ENCODE data around the gene BBIP1. TPM values are rescaled to one million over a fixed set of nuclear protein-coding genes. Genes with fewer than 3 reads are reported as not detected.

The BBIP1 gene
- polyA plus RNA-seq, 1 donor from 2014 or later, result 73.3 TPM

DNA sequence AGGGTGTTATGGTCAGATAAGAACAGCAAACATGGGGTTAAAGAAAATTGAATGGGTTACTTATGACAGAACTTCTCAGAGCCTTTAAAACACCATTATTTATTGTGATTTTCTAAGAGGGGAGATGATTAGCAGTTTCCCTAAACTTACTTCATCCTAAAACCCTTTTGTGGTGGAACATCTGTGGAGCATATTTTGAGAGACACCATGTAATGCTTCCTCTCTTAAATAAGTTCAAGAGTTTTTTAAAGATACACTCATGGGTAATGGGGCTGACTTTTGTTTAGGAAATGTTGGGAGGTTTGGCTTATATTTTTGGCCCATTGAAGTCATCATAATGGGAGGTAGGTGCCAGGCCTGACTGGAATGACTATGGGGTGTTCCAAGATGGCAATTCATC is 55.6 kb downstream of the BBIP1 start:
- H3K4me3 ChIP-seq (ENCODE audit: low read length), result no peak overlapping the region
- no peak overlapping the region for H3K27ac ChIP-seq (ENCODE audit: low read length)
- no peaks in the 10 kb centered on the region for H3K36me3 ChIP-seq (ENCODE audit: insufficient read depth, low read length)
- H3K9ac ChIP-seq (ENCODE audit: low read length), result no peak overlapping the region
- H3K4me2 ChIP-seq (ENCODE audit: low read length), result no peak overlapping the region
- H3K79me2 ChIP-seq (replicated peaks; ENCODE audit: insufficient read depth, low read length), result no peaks in the 10 kb centered on the region
- H4K20me1 ChIP-seq (ENCODE audit: insufficient read depth), result no peaks in the 10 kb centered on the region
- H3K27me3 ChIP-seq (ENCODE audit: insufficient read depth, low read depth, low read length), result no peaks in the 10 kb centered on the region
- H3K9me3 ChIP-seq (ENCODE audit: low read length), result no peaks in the 10 kb centered on the region
- H2AFZ ChIP-seq (ENCODE audit: low read depth, low read length), result no peak overlapping the region
- H3K9me2 ChIP-seq (ENCODE audit: insufficient read depth, low read length), result no peaks in the 10 kb centered on the region
- no peak for TF ChIP-seq POLR2AphosphoS5 (IDR thresholded peaks at IDR 0.05)
- TF ChIP-seq SMC3 (conservative IDR thresholded peaks at IDR 0.05; ENCODE audit: poor library complexity), result no peak
- no peak for TF ChIP-seq EZH2 (IDR thresholded peaks at IDR 0.05; ENCODE audit: borderline replicate concordance, insufficient read depth, low read length, poor library complexity, severe bottlenecking)
- no peak for TF ChIP-seq EP300 (conservative IDR thresholded peaks at IDR 0.05; ENCODE audit: poor library complexity, severe bottlenecking)
- TF ChIP-seq TAF1 (IDR thresholded peaks at IDR 0.05; ENCODE audit: low read depth), result no peak
- TF ChIP-seq CTCF (IDR thresholded peaks at IDR 0.05; ENCODE audit: poor library complexity, severe bottlenecking), result no peak
- no peak for TF ChIP-seq MXI1 (conservative IDR thresholded peaks at IDR 0.05; ENCODE audit: poor library complexity, severe bottlenecking)
- no peak for TF ChIP-seq RAD21 (conservative IDR thresholded peaks at IDR 0.05)
- no peak for TF ChIP-seq REST (IDR thresholded peaks at IDR 0.05; ENCODE audit: borderline replicate concordance)
- no peaks in the 10 kb centered on the region for H3F3A ChIP-seq (ENCODE audit: insufficient read depth, low read length, poor library complexity, severe bottlenecking)

GRCh38 chr10:110862961-110863360 is 56.0 kb downstream of the BBIP1 start:
- Histone ChIP-seq H3K27me3 (ENCODE audit: insufficient read depth, low read depth, low read length) (no peaks in the 10 kb centered on the region), H3K4me3 (ENCODE audit: low read length) (no peak overlapping the region), H3K79me2 (replicated peaks; ENCODE audit: insufficient read depth, low read length) (no peaks in the 10 kb centered on the region), H3K27ac (ENCODE audit: low read length) (no peak overlapping the region), H2AFZ (ENCODE audit: low read depth, low read length) (no peak overlapping the region), H3K4me2 (ENCODE audit: low read length) (no peak overlapping the region), H3K9me2 (ENCODE audit: insufficient read depth, low read length) (no peaks in the 10 kb centered on the region), H3K9me3 (ENCODE audit: low read length) (no peaks in the 10 kb centered on the region), H4K20me1 (ENCODE audit: insufficient read depth) (no peaks in the 10 kb centered on the region), H3K36me3 (ENCODE audit: insufficient read depth, low read length) (no peaks in the 10 kb centered on the region), H3F3A (ENCODE audit: insufficient read depth, low read length, poor library complexity, severe bottlenecking) (no peaks in the 10 kb centered on the region), H3K9ac (ENCODE audit: low read length) (no peak overlapping the region)
- no peak for TF ChIP-seq SMC3 (conservative IDR thresholded peaks at IDR 0.05; ENCODE audit: poor library complexity)
- TF ChIP-seq MXI1 (conservative IDR thresholded peaks at IDR 0.05; ENCODE audit: poor library complexity, severe bottlenecking), result no peak
- TF ChIP-seq TAF1 (IDR thresholded peaks at IDR 0.05; ENCODE audit: low read depth), result no peak
- TF ChIP-seq EZH2 (IDR thresholded peaks at IDR 0.05; ENCODE audit: borderline replicate concordance, insufficient read depth, low read length, poor library complexity, severe bottlenecking), result no peak
- TF ChIP-seq RAD21 (conservative IDR thresholded peaks at IDR 0.05), result no peak
